Right atrium auricular region (tissue), 2 donors: Measurements from ENCODE around the gene FLNA. TPM values are rescaled to one million over a fixed set of nuclear protein-coding genes. Genes with fewer than 3 reads are reported as not detected.

Experiments
- DNase-seq: peaks from one replicate; pipeline ENCODE4 v3.0.0-alpha.2; 2019; ENCODE audit warnings: low spot score
- H3K27ac ChIP-seq, 2 donors: fragments of 200-600 bp; sonication (generic); 1 replicate in 1 of 2; 2 replicates in 1 of 2; pipeline ENCODE4 v1.5.1; 2016 to 2019
- H3K27me3 ChIP-seq, 2 donors: fragments of 200-600 bp; sonication (generic); one replicate each; pipeline versions ENCODE4 v1.5.1 to v1.6.0; 2017 to 2019
- H3K36me3 ChIP-seq: fragments of 200-600 bp; sonication (generic); one replicate; pipeline ENCODE4 v1.5.1; 2016
- H3K4me1 ChIP-seq, 2 donors: fragments of 200-600 bp; sonication (generic); one replicate each; pipeline versions ENCODE4 v1.5.1 to v1.6.0; 2017 to 2019
- H3K4me3 ChIP-seq, 2 donors: fragments of 200-600 bp; sonication (generic); 1 replicate in 1 of 2; 2 replicates in 1 of 2; pipeline ENCODE4 v1.5.1; 2017 to 2019; ENCODE audit warnings: mild to moderate bottlenecking in 1 of 2, moderate library complexity in 1 of 2
- H3K9me3 ChIP-seq, 2 donors: fragments of 200-600 bp; sonication (generic); one replicate each; pipeline ENCODE4 v1.5.1; 2019
- CTCF ChIP-seq, 2 donors: fragments of 200-600 bp; sonication (generic); IDR thresholded peaks; one replicate each; pipeline ENCODE4 v1.5.1; 2019; ENCODE audit warnings: antibody characterized with exemption in 2 of 2
- total RNA-seq, 2 donors: library from RNA; depleted of rRNA; stranded (reverse); fragments of >200 nt; gene quantifications; one replicate each; pipeline ENCODE4 v1.1.0, GENCODE V29; 2016

The FLNA gene
- total RNA-seq, 2 donors from 2014 or later: 263 to 419 TPM

GRCh38 chrX:154334496-154334895 is 39.9 kb downstream of the FLNA start:
- Histone ChIP-seq H3K9me3 (no peaks in the 10 kb centered on the region), H3K36me3 (no peaks in the 10 kb centered on the region), H3K27ac (no peak overlapping the region), H3K4me3 (no peak overlapping the region), H3K27me3 (no peaks in the 10 kb centered on the region), H3K4me1 (no peaks in the 10 kb centered on the region)
- no peak for TF ChIP-seq CTCF (IDR thresholded peaks at IDR 0.05)
- DNase-seq: no peak

- H3K4me3 ChIP-seq: no peak overlapping the region
- no peak overlapping the region for H3K27ac ChIP-seq
- no peak for DNase-seq
- H3K4me1 ChIP-seq: no peaks in the 10 kb centered on the region
- TF ChIP-seq CTCF (IDR thresholded peaks at IDR 0.05): no peak
- no peaks in the 10 kb centered on the region for H3K36me3 ChIP-seq
- H3K27me3 ChIP-seq: no peaks in the 10 kb centered on the region
- no peaks in the 10 kb centered on the region for H3K9me3 ChIP-seq
Observed at GRCh38 chrX:154333837-154334271, 40.6 kb downstream of the FLNA start.

- no peak overlapping the region for H3K27ac ChIP-seq
- no peak for TF ChIP-seq CTCF (IDR thresholded peaks at IDR 0.05)
- no peaks in the 10 kb centered on the region for H3K36me3 ChIP-seq
- no peaks in the 10 kb centered on the region for H3K27me3 ChIP-seq
- no peak overlapping the region for H3K4me3 ChIP-seq
- H3K9me3 ChIP-seq: no peaks in the 10 kb centered on the region
- peaks cover 0 to under 1% of the 10 kb centered on the region in 2 donors for H3K4me1 ChIP-seq
- no peak for DNase-seq
Observed at GRCh38 chrX:154333116-154333515, 41.3 kb downstream of the FLNA start.

- H3K36me3 ChIP-seq: no peaks in the 10 kb centered on the region
- H3K4me1 ChIP-seq: peaks cover 0 to 6% of the 10 kb centered on the region in 2 donors
- no peak for TF ChIP-seq CTCF (IDR thresholded peaks at IDR 0.05)
- DNase-seq: no peak
- H3K27me3 ChIP-seq: no peaks in the 10 kb centered on the region
- no peaks in the 10 kb centered on the region for H3K9me3 ChIP-seq
- no peak overlapping the region for H3K4me3 ChIP-seq
- H3K27ac ChIP-seq: no peak overlapping the region
Observed at GRCh38 chrX:154332561-154332960, 41.9 kb downstream of the FLNA start.

- no peaks in the 10 kb centered on the region for H3K27me3 ChIP-seq
Observed at GRCh38 chrX:154329294-154329693, 45.1 kb downstream of the FLNA start.

More at GRCh38 chrX:154329294-154329693, 45.1 kb downstream of the FLNA start:
- DNase-seq: no peak
- TF ChIP-seq CTCF (IDR thresholded peaks at IDR 0.05): no peak
- no peak overlapping the region for H3K4me3 ChIP-seq
- no peaks in the 10 kb centered on the region for H3K9me3 ChIP-seq
- H3K4me1 ChIP-seq: peaks cover 0 to 32% of the 10 kb centered on the region in 2 donors
- no peak overlapping the region for H3K27ac ChIP-seq
- no peaks in the 10 kb centered on the region for H3K36me3 ChIP-seq
